Measurements from ENCODE around the gene CNTNAP2.

- TF ChIP-seq CTCF (IDR thresholded peaks at IDR 0.05) (no peak), POLR2A (IDR thresholded peaks at IDR 0.05) (no peak), EP300 (IDR thresholded peaks at IDR 0.05) (no peak)
Observed at GRCh38 chr7:147978651-147979050, 1862.0 kb downstream of the CNTNAP2 start.

All from tibial nerve (tissue), 4 donors.